HG03039 (cell line): ENCODE data around the gene KRT35.
"Not testable (repeated sequence)": the region's sequence is repeated elsewhere in the genome, so short reads cannot be mapped to it uniquely, and the experiment has no call there.

ENCODE experiments used
- ATAC-seq: cut with Tn5 transposase; IDR thresholded peaks from one replicate; pipeline ENCODE4 v1.9.1; 2021; ENCODE audit warnings: mild to moderate bottlenecking, moderate library complexity; ENCODE audit not compliant: unreplicated experiment

The KRT35 gene

GRCh38 chr17:41463746-41464145, 17.2 kb downstream of the KRT35 start:
- no peak for ATAC-seq

GRCh38 chr17:41462705-41463104, 18.2 kb downstream of the KRT35 start:
- ATAC-seq: no peak

GRCh38 chr17:41457676-41458075, 23.3 kb downstream of the KRT35 start:
- no peak for ATAC-seq

GRCh38 chr17:41456204-41456603, 24.7 kb downstream of the KRT35 start:
- ATAC-seq: no peak

- no peak for ATAC-seq
Measured at GRCh38 chr17:41455236-41455635, 25.7 kb downstream of the KRT35 start.

GRCh38 chr17:41453066-41453465, 27.9 kb downstream of the KRT35 start:
- ATAC-seq: no peak

- no peak for ATAC-seq
Measured at GRCh38 chr17:41452281-41452680, 28.7 kb downstream of the KRT35 start.

GRCh38 chr17:41451154-41451728, 29.7 kb downstream of the KRT35 start:
- no peak for ATAC-seq

GRCh38 chr17:41449008-41449407, 31.9 kb downstream of the KRT35 start:
- ATAC-seq: no peak

GRCh38 chr17:41448506-41448905, 32.4 kb downstream of the KRT35 start:
- no peak for ATAC-seq

- no peak for ATAC-seq
Measured at GRCh38 chr17:41446806-41447205, 34.1 kb downstream of the KRT35 start.

GRCh38 chr17:41444640-41445039, 36.3 kb downstream of the KRT35 start:
- ATAC-seq: no peak

- no peak for ATAC-seq
Measured at GRCh38 chr17:41444186-41444585, 36.8 kb downstream of the KRT35 start.

GRCh38 chr17:41442739-41443138, 38.2 kb downstream of the KRT35 start:
- no peak for ATAC-seq

GRCh38 chr17:41440531-41441033, 40.4 kb downstream of the KRT35 start, which contains the start of gene KRT38:
KRT38 (minus strand) TSS chr17:41440983; CDS start chr17:41440921, 62 bp downstream.
- ATAC-seq: no peak

GRCh38 chr17:41439375-41439774, 41.6 kb downstream of the KRT35 start:
- no peak for ATAC-seq

GRCh38 chr17:41437769-41438168, 43.2 kb downstream of the KRT35 start:
- ATAC-seq: no peak

- no peak for ATAC-seq
Measured at GRCh38 chr17:41437254-41437653, 43.7 kb downstream of the KRT35 start.

- ATAC-seq: no peak
Measured at GRCh38 chr17:41434415-41434814, 46.5 kb downstream of the KRT35 start.

GRCh38 chr17:41434005-41434404, 46.9 kb downstream of the KRT35 start:
- ATAC-seq: no peak

- no peak for ATAC-seq
Measured at GRCh38 chr17:41433586-41433985, 47.4 kb downstream of the KRT35 start.

- not testable (repeated sequence) for ATAC-seq
Measured at GRCh38 chr17:41430376-41430775, 50.6 kb downstream of the KRT35 start.

GRCh38 chr17:41429667-41430066, 51.3 kb downstream of the KRT35 start:
- no peak for ATAC-seq
